NCI-H2227 treated with DMSO at 0.1 percent for 48 hours (cell line): ENCODE results near the gene NECAB2.

ENCODE experiments used
- DNase-seq: peaks from one replicate; lab custom pipeline; 2025; lab: John Stamatoyannopoulos, UW

Gene NECAB2

DNA sequence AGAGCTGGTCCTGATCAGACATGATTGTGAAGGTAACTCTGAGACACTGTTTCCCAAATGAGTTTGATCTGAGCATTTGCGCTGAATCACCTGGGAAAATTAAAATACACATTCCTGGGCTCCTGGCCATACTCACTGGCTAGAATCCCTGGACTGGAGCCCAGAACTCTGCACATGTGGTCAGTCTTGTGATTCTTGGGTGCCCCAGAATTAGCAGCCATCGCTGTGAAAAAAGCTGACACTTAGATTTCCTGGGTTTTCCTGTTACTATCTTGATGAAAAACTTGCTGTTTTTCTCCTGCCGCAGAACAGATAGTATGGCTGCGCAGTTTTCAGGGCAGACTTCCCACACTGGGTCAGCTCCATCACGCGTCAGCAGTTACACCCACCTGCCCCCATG is 24.6 kb downstream of the NECAB2 start:
- no peak for DNase-seq

DNA sequence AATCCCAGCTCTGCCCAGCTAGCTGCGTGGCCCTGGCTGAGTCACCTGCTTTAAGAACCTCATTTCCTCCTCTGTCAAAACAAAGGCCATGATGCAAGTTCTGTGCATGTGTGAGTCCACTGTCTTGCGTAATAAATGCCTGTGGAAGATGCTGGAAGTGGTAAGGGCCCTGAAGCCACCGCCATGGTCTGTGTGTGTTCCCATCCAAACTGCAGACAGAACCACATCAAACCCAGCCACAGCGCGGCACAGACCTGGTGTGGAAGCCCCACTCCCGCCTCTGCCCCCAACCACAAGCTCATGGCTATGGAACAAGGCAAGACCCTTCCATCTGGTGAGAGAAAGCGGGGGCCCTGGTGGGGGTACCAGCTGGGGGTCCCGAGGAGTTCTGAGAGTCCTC is 26.0 kb downstream of the NECAB2 start:
- no peak for DNase-seq

DNA sequence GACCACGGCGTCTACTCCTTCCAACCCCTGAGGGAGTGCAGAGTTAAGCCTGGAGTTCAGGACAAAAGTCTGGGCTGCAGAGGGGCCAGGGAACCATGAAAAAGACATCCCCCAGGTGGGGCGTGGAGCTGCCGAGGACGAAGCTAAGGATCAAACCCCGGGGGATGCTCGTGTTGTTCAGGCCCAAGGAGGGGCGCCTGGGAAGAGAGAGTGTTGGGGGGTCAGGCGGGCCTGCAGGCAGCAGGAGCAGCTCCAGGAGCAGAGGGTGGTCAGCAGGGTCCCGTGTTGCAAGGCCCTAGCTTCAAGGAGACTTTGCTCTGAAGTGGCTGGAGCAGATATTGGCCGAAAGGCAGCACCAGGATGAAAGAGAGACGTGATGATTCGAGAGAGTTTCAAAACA is 26.7 kb downstream of the NECAB2 start:
- DNase-seq, result no peak

DNA sequence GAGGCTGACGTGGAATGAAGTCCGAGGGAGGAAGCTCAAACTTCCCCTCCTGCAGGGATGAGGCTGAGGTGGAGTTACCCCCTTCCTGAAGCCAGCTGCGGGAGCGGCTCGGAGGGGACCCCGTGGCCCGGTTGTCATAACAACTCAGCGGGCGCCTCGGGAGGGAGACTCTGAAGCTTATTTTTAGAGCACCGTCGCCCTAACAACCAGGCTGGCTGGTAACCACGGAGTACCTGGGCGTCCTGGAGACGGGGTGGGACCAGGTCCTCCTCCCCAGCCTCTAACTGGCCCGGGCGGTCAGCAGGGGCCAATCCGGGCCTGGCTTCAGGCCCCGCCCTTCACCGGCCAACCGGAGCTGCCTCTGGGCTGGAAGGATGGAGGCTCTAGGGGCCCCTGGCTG is 27.7 kb downstream of the NECAB2 start:
- DNase-seq, result peak; percentile 79

DNA sequence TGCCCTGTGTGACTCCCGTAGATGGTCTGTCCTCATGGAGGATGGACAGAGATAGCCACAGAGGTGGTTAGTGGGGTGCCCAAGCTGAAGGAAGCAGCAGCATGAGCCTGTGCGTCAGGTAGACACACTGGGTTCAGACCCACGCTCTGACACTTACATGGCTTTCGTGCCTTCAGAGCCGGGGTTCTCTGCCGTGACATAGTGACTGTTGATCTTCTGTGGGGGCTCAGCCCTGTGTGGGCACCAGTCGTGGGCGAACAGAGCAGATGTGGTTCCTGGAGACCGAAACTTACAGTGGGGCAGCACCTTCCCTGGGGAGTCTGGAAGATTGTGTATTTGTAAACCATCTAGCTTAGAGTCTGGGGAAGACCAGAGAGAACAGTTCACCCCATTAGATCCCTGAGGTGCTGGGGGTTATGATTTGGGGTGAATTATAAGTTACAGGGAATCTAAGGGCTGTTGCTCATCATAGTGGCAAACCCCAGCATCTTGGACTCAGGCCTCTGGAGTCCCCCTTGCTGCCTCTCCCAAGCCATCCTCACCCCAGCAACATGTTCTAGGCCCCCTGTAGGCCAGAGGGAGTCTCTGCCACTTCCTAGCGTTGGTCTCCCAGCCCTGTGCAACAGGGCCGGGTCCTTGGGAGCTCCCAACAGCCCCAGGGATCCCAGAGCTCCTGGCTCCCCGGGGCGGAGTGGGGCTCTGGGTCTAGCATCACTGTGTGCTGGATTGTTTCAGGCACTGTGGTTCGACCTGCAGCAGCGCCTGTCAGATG is 28.6 kb downstream of the NECAB2 start:
- DNase-seq, result no peak

DNA sequence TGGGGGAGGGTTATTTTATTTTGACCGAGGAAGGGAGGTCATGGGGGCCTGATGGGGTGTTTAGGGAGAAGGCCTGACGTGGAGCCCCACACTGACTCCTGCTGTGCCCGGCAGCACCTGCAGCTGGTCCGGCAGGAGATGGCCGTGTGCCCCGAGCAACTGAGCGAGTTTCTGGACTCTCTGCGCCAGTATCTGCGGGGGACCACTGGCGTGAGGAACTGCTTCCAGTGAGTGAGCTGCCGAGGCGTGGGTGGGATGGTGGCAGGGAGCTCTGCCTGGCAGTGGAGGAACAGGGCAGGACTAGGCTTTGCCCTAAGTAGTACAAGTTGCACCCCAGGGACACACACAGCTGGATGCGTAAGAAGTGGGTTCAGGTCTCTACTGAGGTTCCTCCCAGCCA is 30.0 kb downstream of the NECAB2 start:
- no peak for DNase-seq

DNA sequence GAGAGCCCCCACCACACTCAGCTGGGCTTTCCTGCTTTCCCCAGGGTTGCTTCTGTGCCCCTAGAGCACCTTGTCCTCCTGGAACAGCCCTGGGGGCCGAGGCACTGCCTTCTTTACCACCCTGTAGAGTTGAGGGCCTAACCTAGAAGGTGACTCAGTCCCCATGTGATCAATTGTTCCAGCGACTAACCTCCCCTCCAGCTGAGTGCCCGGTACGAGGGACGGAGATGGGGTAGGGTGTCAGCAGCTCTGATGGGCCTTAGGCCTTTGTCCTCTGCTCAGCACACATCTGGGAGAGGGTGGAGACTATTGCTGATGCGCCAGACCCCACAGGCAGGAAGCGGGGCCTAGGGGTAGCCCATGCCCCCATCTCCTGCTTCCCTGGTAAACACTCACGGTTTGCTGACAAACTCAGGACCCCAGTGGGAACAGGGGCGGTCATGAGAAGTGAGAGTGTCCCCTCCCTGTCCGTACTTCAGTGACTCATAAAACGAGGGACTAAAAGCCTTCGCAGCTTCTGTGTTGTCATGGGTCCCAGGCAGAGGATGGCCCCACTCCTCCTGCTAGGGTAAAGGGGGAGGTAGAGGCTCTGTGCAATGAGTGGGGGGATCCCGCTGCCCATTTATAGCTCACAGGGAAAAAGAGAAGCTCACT is 33.1 kb downstream of the NECAB2 start:
- no peak for DNase-seq

DNA sequence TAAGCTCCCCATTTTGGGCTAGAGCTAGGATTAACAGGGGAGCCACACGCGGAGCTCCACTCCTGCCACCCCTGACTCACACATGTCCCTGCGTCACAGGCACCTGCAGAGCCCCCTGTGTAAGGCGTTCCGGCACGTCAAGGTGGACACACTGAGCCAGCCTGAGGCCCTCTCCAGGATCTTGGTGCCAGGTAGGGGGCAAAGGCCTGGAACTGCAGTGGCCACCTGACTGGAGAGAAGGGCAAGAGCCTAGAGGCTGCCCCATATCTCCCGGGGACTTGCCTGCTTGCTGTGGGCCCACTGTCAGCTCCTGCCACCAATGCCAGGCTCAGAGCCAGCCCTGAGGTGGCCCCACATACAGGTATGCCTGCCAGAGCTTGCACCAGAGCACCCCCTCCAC is 33.7 kb downstream of the NECAB2 start:
- no peak for DNase-seq

DNA sequence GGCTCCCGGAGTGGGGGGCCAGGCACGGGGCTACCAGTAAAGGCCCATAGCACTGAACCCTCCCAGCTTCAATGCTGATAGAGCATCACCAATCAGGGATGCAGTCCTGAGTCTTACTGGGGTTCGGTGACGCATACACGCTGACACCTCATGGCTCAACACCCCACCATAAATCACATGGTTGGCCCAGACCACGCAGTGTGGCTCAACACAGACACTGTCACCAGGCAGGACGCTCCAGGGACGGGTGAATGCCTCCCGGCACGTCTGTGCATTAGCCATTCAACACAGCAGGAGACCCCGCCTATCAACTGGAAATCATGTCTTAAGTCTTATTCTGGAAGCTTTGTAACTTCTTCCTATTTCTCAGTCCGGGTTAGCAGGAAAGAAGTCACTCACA is 35.0 kb downstream of the NECAB2 start:
- DNase-seq, result no peak

DNA sequence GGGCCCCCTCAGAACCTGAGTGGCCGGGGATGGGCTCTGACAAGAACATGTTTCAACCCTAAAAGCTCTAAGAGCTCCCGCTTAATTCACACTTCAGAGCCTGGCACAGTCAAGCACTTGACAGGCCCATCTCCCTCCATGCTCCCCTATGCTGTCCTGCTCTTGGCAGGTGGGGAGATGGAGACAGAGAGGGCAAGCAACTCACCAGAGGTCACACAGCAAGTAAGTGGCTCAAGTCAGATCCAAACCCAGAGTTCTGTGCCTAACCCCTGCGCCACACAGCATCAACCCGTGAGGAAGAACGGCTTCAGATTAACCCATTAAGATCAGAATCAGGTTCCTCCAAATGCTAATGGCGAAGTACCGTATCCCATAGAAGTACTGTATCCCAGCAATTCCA is 36.4 kb downstream of the NECAB2 start:
- no peak for DNase-seq

DNA sequence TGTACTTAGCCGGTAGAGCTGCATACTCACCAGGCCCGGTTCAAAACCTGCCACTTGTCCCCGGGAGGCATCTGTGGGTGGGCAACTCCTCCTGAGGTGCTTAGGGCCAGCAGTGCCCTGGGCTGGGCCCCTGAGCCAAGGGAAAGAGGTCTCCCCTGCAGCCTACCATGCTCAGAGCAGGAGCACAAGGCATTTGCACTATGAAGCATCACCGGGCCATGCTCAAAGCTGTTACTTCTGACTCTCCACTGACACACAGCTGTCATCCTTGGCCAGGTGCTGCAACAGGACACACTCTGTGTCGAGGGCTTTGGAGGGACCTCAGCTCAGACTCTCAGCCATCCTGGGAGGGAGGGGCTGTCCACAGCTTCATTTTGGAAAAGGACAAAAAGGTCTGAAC is 37.3 kb downstream of the NECAB2 start:
- no peak for DNase-seq

DNA sequence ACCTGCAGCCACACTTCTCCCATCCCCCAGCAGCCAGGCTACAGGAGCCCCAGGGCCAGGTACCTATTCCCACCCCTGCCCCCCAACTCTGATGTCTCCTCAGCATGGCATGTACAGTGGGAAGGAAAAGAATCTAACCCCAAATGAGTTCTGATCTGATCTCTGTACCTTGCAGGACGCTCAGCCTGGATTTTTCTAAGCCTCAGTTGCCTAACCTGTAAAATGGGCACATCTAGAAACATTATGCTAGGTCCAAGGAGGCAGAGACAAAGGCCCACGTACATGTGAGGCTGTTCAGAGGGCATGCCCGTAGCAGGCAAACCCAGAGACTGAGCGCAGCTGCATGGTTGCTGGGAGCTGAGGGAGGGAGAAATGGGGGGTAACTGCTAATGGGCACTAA is 39.5 kb downstream of the NECAB2 start:
- no peak for DNase-seq

DNA sequence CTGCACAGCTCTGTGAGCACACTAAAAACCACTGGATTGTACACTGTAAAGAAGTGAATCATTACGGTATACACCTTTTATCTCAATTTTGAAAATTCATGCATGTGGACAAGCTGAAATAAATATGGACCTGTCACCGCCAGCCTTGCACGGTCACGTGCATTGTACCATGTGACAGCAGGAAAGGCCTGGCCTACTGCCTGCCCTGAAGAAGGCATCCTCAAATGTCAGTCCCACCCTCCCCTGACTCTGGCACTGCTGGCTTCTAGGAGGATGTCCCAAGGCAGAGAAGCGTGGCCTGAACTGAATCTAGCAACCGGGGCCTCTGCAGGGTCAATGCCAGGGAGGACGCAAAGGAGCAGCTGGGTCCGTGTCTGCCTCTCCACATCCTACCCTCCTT is 39.9 kb downstream of the NECAB2 start:
- no peak for DNase-seq

DNA sequence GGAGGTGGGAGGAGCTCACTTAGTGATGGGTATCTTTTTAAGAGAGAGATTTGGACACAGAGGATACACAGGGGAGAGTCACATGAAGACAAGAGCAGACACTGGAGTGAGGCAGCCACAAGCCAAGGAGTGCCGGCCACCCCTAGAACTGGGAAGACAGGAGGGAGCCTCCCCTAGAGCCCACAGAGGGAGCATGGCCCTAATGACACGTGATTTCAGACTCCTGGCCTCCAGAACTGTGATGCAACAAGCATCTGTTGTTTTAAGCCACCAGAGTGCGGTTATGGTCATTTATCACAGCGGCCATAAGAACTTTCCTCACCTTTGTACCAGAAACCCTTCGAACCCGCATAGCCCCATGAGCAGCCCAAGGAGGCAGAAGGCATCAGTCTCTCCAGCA is 41.2 kb downstream of the NECAB2 start:
- DNase-seq, result no peak

DNA sequence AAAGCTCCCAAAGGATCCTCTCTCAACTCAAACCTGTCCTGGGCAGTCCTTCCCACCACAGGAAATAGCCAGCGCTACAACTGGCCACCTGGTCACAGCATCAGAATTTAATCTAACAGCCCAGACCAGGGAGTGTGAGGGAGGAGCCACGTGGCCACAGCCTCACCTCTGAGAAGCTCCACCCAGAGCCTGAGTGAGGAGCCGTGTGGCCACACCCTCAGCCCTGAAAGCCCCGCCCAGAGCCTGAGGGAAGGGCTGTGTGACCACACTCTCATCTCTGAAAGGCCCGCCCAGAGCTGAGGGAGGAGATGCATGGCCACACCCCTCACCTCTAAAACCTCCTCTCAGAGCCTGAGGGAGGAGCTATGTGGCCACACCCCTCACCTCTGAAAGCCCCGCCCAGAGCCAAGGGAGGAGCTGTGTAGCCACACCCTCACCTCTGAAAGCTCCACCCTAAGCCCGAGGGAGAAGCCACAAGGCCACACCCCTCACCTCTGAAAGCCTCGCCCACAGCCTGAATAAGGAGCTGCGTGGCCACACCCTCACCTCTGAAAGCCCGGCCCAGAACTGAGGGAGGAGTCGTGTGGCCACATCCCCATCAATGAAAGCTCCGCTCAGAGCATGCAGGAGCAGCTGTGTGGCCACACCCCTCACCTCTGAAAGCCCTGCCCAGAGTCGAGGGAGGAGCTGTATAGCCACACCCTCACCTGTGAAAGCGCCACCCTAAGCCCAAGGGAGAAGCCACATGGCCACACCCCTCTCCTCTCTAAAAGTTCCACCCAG is 45.9 kb downstream of the NECAB2 start:
- DNase-seq, result no peak

DNA sequence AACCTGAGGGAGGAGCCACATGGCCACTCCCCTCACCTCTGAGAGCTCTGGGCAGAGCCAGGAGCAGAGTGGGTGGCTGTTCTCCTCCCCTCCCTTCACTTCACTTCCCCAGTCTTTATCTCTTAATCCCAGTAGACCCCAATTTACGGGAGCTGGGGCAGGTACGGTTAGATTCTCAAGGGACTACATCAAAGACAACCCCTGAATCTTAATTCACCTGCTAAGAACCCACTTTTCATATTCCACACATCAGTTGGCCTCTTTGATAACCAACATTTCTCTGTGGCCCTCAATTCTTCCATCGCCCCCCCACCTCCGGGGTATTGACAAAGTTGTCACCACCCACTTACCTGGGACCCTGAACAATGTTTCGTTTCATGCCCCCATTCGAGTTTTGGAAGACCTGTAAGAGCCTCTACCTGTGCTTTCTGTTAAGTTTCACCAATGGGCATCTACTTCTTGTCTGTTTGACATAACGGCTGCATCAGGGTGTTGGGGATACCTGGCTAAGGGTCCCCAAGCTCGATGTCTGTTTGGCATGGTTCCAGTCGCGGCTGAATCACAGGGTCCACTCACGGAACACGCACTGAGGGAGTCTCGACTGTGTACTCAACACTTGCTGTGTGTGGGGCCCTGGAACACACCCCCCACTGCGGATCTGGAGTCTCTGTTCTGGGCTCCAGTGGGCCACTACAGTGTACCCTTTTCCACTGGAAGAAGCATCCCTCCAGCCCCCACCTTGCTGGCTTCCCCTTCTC is 46.7 kb downstream of the NECAB2 start:
- DNase-seq, result no peak

DNA sequence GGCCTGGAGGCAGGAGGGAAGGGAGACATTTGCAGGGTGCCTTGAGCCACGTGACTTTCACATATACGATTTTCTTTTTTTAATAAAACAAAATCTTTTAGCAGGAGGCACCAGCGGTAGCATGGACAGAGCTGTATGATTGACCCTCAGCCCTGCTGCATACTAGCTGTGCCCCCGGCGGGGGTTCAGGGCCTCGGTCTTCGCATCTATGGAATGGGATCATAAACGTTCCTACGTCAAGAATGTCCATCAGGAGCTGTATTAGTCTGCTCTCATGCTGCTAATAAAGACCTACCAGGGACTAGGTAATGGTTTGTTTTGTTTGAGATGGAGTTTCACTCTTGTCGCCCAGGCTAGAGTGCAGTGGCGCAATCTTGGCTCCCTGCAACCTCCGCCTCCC is 47.4 kb downstream of the NECAB2 start:
- no peak for DNase-seq

DNA sequence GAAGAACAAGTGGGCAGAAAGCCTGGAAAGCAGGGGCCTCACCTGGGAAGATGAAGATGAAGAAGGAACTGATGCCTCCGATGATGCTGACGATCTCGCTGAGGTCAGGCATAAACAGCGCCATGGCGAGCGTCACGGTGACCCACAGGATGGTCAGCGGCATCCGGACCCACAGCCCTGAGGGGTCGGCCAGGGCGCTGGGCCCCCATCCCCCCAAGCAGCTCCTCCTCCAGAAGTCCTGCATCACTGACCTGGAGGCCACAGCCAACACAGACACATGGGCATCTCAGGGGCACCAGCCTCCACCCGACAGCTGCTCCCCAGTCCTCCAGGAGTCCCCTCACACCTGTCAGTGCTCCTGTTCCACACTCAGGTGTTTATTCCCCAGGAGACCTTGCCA is 48.4 kb downstream of the NECAB2 start:
- DNase-seq, result no peak

DNA sequence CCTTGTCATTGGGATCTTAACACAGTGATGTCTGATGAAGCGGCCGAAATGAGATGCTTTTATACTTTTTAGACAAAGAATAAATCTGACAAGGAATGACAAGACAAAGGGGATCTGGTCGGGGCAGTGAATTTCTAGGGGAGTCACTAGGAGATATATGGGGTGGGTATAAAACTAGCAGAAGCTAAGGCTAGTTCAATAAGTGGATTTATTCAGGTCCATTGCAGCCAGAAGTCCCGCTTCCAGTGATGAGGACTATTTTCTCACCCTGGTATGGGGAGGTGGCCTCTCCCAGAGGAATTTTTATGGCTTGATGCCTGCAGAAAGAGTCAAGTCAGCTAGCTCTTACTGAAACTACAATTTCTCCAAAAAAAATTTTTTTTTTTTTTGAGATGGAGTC is 50.7 kb downstream of the NECAB2 start:
- no peak for DNase-seq

DNA sequence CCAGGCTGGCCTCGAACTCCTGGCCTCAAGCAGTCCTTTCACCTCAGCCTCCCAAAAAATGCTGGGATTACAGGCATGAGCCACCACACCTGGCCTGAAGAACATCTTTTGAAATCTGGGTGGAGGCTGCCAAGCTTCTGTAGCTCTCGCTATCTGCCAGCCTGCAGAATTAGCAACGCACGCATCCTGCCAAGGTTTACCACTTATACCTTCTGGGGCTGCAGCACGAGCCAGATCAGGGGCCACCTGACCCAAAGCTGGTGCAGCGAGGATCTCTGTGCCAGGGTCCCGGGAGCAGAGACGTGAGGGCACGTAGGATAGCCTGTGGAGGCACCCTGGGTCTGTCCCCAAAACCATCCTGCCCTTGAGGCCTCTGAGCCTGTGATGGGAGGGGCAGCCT is 52.3 kb downstream of the NECAB2 start:
- no peak for DNase-seq

DNA sequence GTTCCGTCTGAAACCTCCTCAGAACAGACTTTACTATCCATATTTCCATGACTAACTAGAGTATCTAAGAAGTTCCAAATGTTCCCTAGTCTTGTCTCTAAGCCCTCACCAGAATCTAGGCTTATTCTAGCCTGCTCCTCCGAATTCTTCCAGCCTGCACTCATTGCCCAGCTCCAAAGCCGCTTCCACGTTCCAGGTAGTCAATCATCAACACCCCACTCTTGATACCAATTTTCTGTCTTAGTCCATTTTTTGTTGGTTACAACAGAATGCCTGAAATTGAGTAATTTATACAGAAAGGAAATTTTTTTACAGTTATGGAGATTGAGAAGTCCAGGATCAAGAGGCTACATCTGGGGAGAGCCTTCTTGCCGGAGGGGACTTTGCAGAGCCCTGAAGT is 53.4 kb downstream of the NECAB2 start:
- DNase-seq, result no peak

DNA sequence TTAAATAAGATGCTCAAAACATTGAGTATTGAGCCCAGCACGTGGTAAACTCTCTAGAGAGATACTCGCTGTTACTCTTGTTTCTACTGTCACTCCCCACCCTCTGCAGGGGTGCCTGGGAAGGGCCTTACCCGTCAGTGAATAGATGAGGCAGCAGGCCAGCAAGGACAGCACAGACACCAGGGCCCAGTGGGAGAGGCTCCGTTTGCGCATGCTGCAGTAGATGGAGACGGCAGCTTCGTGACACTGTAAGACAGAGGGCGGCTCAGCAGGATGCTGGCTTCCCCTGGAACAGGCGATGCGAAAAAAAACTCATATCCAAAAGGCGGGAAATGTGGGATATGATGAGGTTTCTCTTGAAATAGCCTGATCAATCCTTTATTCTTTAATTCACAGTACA is 54.6 kb downstream of the NECAB2 start:
- DNase-seq, result no peak

DNA sequence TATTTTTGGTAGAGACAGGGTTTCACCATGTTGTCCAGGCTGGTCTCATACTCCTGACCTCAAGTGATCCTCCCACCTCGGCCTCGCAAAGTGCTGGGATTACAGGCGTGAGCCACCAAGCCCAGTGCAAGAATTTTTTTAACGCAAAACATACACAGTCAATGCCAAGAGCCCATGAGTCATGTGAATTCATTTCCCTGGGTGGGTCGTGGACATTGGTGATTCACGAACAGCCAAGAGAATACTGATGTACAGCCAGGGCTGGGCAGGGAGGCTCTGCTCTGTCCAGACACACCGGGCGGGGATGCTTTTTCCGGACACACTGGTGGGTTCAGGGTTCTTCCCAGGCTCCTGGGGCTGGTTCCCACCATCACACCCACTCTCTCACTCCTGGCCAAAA is 56.8 kb downstream of the NECAB2 start:
- no peak for DNase-seq
